GM19328 (cell line): ENCODE results near the gene SLC6A18.

Source experiments
- ATAC-seq: cut with Tn5 transposase; IDR thresholded peaks from one replicate; pipeline ENCODE4 v1.9.1; 2021; ENCODE audit warnings: mild to moderate bottlenecking, moderate library complexity; ENCODE audit not compliant: unreplicated experiment

Gene SLC6A18

GRCh38 chr5:1202026-1202797 lies 23.0 kb upstream of the SLC6A18 start:
- ATAC-seq: no peak

DNA sequence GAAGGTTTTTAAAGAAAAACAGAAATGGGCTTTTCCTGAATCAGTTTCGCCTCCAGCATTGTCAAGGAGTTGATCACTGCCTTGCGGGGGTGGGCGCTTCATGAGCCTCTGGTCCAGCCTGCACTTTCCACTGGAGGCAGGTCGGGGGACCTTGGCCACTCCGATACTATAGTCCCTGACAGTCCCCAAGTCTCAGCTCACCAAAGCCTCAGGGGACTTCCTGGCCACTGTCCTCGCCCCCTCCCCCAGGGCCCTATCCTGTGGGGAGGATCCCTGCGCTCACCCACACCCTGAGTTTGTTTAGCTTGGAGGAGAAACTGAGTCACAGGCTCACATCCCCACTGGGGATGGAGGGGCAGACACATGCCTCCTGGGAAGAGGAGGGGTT lies 22.4 kb upstream of the SLC6A18 start:
- no peak for ATAC-seq

DNA sequence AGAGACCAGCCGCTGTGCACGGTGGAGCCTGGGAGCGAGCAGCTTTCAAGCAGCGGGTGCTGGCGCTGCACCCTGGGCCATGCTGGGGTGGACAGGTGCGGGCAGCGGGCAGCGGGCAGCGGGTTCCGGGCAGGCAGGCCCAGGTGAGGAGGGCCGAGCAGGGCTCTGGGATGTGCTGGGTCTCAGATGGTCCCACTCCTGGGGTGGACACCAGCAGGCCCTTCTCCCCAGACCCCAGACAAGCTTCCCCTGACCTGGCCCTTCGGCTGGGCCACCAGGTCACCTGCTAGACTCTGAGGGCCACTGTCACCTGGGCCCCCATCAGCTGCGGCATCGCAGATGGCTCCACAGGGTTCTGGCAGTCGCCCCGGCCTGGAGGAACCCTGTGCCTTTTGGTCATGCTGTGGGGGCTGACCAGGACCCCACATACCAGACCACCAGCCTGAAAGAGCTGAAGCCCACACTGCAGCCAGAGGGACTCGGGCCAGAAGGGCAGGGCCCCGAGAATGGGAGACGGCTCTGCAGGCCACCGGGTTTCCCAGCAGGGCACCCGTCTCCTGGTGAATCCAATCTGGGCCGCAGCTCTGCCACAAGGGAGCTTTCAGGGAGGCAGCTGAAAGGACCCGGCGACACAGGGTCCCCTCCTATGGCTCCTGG lies 21.7 kb upstream of the SLC6A18 start:
- ATAC-seq: no peak

DNA sequence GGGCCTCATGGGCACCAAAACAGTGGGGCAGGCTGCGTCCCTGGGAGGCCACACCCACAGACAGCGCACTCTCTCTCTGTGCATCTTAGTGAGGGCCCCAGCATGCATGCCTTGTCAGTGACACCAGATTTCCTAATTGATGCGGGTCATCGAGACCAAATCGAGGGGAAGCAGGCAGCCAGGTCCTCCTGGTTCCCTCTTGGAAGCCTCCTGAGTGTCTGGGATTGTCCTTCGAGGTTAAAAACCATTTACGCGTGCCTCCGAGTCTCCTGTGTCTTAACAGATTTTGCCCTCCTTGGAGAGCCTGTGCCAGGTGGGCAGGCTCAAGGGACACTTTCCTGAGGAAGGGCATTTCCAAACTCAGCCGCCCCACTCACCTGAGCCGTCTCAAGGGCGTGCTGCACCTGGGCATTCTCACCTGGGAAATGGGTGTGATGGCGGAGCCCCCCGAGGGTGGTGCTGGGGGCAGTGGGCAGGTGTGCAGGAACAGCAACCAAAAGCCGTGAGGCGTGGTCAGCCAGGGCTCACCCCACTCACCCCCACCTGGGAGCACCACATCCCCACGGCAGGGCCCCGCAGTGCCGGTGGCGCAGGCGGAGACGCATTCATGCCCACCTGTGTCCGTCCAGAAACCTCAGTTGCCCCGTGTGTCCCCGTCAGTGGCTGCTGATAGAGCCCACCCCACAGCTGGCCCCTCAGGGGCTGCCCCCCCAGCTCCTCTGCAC lies 21.1 kb upstream of the SLC6A18 start:
- ATAC-seq: no peak

GRCh38 chr5:1204693-1205242 lies 20.4 kb upstream of the SLC6A18 start:
- no peak for ATAC-seq

- ATAC-seq: no peak
Measured at GRCh38 chr5:1205255-1206180, 19.7 kb upstream of the SLC6A18 start.

DNA sequence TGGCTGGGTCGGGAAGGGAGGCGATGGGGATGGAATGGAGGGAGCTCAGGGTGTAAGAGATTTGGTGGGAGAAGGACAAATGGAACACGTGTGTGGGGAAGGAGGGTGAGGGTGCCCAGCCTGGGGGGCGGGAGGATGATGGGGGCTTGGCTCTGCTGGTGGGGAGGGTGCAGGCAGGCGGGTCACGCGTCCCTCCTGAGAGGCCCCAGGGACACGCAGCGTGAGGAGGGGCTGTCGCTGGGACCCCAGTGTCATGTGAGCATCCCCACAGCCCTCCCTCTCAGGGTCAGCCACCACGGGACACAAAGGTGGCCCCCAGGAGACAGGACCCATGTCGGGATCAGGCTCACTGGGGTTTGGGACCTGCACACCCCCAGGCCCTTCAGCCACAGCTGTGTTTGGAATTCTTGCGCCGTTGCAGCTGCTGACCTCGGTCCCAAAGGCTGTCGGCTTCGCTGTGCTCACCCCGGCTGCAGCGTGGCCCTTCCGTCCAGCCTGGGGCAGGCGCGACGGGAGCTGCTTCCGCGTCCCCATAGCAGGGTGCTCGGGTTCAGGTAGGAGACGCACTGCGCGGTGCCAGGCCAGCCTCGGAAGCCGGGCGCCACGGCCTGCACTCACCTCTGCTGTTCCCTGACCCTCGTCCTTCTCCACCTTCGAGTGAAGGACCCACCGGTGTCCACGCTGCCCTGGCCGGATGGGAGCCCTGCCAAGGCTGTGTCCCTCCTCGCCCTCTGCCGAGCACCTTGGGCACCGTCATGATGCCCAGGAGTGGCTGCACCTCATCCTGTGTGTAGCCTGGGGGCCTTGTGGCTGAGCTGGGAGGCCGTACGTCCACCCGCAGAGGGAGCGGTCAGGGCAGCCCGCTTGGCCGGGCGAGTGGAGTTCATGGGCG lies 18.4 kb upstream of the SLC6A18 start:
- ATAC-seq: no peak

- ATAC-seq: no peak
Measured at GRCh38 chr5:1207555-1207954, 17.6 kb upstream of the SLC6A18 start.

DNA sequence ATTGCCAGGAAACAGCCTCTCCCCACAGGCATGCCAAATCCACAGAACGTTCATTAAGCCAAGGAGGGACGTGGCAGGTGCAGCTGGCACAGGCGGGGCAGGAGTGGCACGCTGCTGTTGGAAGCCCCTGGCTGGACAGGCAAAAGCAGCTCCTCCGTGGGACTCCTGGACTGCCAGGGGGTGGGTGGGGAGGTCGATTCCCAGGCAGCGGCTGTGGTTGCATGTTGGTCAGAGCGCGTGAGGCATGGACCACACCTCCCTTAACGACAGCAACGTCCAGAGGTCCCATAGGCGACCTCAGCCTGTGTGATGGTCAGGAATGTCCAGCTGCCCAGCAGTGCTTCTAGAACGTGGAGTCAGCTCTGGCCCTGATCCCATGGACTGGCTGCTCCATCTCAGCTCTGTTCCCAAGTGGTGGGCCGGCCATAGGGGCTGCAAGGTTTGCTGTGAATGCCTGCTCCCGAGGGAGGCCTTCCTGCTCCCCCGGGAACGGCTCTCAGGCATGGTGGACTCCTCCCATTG lies 16.9 kb upstream of the SLC6A18 start:
- no peak for ATAC-seq

GRCh38 chr5:1208743-1209488 lies 16.3 kb upstream of the SLC6A18 start:
- ATAC-seq: no peak

DNA sequence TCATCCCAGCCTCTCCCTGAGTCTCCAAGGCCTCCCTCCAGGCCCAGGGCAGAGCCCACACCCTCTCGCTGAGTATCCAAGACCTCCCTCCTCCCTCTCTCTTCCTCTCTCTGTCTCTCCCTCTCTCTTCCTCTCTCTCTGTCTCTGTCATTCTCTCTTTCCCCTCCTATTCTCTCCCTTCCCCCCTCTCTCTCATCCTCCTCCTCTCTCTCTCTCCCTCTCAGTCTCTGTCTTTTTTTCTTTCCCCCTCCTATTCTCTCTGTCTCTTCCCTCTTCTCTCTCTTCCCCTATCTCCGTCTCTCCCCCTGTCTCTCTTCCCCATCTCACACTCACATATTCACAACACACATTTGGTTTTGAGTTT lies 15.7 kb upstream of the SLC6A18 start:
- no peak for ATAC-seq

DNA sequence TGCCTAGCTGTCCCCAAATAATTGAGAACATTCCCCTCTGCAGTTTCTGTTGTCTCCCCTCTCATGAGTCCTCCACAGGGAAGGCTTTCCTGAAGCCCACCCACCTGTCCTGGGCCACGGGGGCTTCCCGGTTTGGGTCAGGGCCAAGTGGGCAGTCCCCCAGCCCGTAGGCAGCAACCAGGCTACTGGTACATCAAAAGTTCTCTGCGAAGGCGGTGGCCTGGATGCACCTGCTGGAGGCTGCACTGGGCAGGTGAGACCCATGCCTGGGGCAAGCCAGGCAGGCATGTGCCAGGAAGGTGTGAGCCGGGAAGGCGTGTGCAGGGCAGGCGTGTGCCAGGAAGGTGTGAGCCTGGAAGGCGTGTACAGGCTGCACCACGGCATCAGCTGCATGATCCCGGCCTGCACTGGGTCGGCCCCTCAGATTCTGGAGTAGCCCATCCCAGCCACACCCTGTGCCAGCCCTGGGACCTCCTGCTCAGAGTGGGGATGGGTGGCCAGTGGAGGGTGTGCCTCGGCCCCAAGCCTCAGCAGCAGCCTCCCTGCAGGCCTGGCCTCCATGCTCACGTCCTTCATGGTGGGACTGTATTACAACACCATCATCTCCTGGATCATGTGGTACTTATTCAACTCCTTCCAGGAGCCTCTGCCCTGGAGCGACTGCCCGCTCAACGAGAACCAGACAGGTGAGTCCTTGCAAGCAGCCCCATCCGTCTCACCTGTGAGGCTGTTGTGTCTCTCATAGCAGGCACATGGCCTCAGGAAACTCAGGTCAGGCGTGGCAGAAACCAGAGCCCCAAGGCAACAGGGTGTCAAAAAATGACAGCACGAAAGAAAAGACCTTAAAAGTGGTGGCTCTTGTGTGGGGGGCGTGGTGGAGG lies 15.0 kb upstream of the SLC6A18 start:
- no peak for ATAC-seq

GRCh38 chr5:1210832-1211251 lies 14.3 kb upstream of the SLC6A18 start:
- no peak for ATAC-seq

GRCh38 chr5:1211701-1212100 lies 13.5 kb upstream of the SLC6A18 start:
- no peak for ATAC-seq

DNA sequence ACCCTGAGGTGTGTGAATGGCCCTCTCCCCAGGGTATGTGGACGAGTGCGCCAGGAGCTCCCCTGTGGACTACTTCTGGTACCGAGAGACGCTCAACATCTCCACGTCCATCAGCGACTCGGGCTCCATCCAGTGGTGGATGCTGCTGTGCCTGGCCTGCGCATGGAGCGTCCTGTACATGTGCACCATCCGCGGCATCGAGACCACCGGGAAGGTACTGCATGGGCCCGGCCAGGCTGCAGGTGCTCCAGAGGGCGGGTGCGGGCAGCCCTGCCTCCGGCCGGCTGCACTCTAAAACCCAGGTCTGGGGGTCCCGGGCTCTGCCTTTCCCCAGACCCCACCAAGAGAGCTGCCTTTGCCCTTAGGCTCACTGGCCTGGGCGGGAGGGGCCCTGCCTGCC lies 12.9 kb upstream of the SLC6A18 start:
- no peak for ATAC-seq

GRCh38 chr5:1212881-1213280 lies 12.3 kb upstream of the SLC6A18 start:
- ATAC-seq: no peak

DNA sequence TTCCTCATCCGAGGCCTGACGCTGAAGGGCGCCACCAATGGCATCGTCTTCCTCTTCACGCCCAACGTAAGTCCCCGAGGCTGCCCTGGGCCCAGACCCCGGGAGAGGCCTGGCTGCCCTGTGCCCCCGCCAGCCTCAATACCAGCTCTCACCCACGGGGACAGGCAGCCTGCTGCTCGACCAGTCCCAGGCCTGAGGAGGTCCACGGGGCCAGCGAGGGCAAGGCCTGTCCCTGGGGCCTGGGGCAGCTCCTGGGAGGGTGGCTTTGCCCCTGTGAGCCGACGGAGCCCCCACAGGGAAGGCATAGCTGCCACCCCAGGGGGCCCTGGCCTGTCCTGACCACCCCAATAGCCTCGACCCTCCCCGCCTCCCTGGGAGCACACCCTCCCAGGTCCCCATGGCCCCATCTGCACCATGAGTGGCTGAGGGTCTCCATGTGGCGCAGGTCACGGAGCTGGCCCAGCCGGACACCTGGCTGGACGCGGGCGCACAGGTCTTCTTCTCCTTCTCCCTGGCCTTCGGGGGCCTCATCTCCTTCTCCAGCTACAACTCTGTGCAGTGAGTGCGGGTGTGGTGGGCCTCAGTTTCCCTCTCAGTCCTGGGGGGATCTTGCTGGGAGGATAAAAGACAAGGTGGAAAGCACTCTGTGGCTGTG lies 11.5 kb upstream of the SLC6A18 start:
- no peak for ATAC-seq
